ENCODE data around the gene DNAH8.
"Not testable (repeated sequence)": the region's sequence is repeated elsewhere in the genome, so short reads cannot be mapped to it uniquely, and the experiment has no call there.

The DNAH8 gene

GRCh38 chr6:38686270-38687042, 28.7 kb upstream of the DNAH8 start:
- no peaks in the 10 kb centered on the region for H3K9me3 ChIP-seq (ENCODE audit: control insufficient read depth, insufficient read depth, low read length)
- H3K4me3 ChIP-seq (ENCODE audit: low read depth, low read length): no peak overlapping the region
- no peak overlapping the region for H3K9ac ChIP-seq (ENCODE audit: low read depth, low read length)
- H3K4me1 ChIP-seq (ENCODE audit: control insufficient read depth, insufficient read depth, low read length): no peaks in the 10 kb centered on the region
- no peaks in the 10 kb centered on the region for H3K27me3 ChIP-seq (ENCODE audit: control insufficient read depth, insufficient read depth, low read length)
- H3K27ac ChIP-seq (ENCODE audit: low read depth, low read length): no peak overlapping the region
- H3K36me3 ChIP-seq (ENCODE audit: control insufficient read depth, insufficient read depth, low read length): peaks cover 55% of the 10 kb centered on the region

- Histone ChIP-seq H3K4me1 (ENCODE audit: control insufficient read depth, insufficient read depth, low read length) (no peaks in the 10 kb centered on the region), H3K36me3 (ENCODE audit: control insufficient read depth, insufficient read depth, low read length) (peaks cover 50% of the 10 kb centered on the region), H3K27me3 (ENCODE audit: control insufficient read depth, insufficient read depth, low read length) (no peaks in the 10 kb centered on the region), H3K9me3 (ENCODE audit: control insufficient read depth, insufficient read depth, low read length) (no peaks in the 10 kb centered on the region), H3K27ac (ENCODE audit: low read depth, low read length) (no peak overlapping the region), H3K4me3 (ENCODE audit: low read depth, low read length) (no peak overlapping the region), H3K9ac (ENCODE audit: low read depth, low read length) (no peak overlapping the region)
These were observed 28.1 kb upstream of the DNAH8 start for GRCh38 chr6:38687043-38687353.

GRCh38 chr6:38687549-38687948, 27.6 kb upstream of the DNAH8 start:
- Histone ChIP-seq H3K9ac (ENCODE audit: low read depth, low read length) (no peak overlapping the region), H3K36me3 (ENCODE audit: control insufficient read depth, insufficient read depth, low read length) (peaks cover 44% of the 10 kb centered on the region), H3K27ac (ENCODE audit: low read depth, low read length) (no peak overlapping the region), H3K4me1 (ENCODE audit: control insufficient read depth, insufficient read depth, low read length) (no peaks in the 10 kb centered on the region), H3K4me3 (ENCODE audit: low read depth, low read length) (no peak overlapping the region), H3K9me3 (ENCODE audit: control insufficient read depth, insufficient read depth, low read length) (no peaks in the 10 kb centered on the region), H3K27me3 (ENCODE audit: control insufficient read depth, insufficient read depth, low read length) (no peaks in the 10 kb centered on the region)

- Histone ChIP-seq H3K4me1 (ENCODE audit: control insufficient read depth, insufficient read depth, low read length) (no peaks in the 10 kb centered on the region), H3K9me3 (ENCODE audit: control insufficient read depth, insufficient read depth, low read length) (no peaks in the 10 kb centered on the region), H3K27ac (ENCODE audit: low read depth, low read length) (peak overlapping the region; percentile 27), H3K36me3 (ENCODE audit: control insufficient read depth, insufficient read depth, low read length) (peaks cover 36% of the 10 kb centered on the region), H3K9ac (ENCODE audit: low read depth, low read length) (no peak overlapping the region), H3K27me3 (ENCODE audit: control insufficient read depth, insufficient read depth, low read length) (no peaks in the 10 kb centered on the region), H3K4me3 (ENCODE audit: low read depth, low read length) (no peak overlapping the region)
These were observed 26.5 kb upstream of the DNAH8 start for GRCh38 chr6:38688579-38689087.

GRCh38 chr6:38695227-38695900, 19.7 kb upstream of the DNAH8 start:
- Histone ChIP-seq H3K27me3 (ENCODE audit: control insufficient read depth, insufficient read depth, low read length) (no peaks in the 10 kb centered on the region), H3K9ac (ENCODE audit: low read depth, low read length) (no peak overlapping the region), H3K4me3 (ENCODE audit: low read depth, low read length) (no peak overlapping the region), H3K27ac (ENCODE audit: low read depth, low read length) (no peak overlapping the region), H3K9me3 (ENCODE audit: control insufficient read depth, insufficient read depth, low read length) (no peaks in the 10 kb centered on the region), H3K36me3 (ENCODE audit: control insufficient read depth, insufficient read depth, low read length) (peaks cover 12% of the 10 kb centered on the region; the same call in 1 of the 2 replicates), H3K4me1 (ENCODE audit: control insufficient read depth, insufficient read depth, low read length) (no peaks in the 10 kb centered on the region)

- Histone ChIP-seq H3K4me3 (ENCODE audit: low read depth, low read length) (no peak overlapping the region), H3K9ac (ENCODE audit: low read depth, low read length) (no peak overlapping the region), H3K27me3 (ENCODE audit: control insufficient read depth, insufficient read depth, low read length) (no peaks in the 10 kb centered on the region), H3K36me3 (ENCODE audit: control insufficient read depth, insufficient read depth, low read length) (peaks cover 14% of the 10 kb centered on the region; the same call in 1 of the 2 replicates), H3K9me3 (ENCODE audit: control insufficient read depth, insufficient read depth, low read length) (no peaks in the 10 kb centered on the region), H3K27ac (ENCODE audit: low read depth, low read length) (no peak overlapping the region), H3K4me1 (ENCODE audit: control insufficient read depth, insufficient read depth, low read length) (no peaks in the 10 kb centered on the region)
These were observed 19.2 kb upstream of the DNAH8 start for GRCh38 chr6:38695933-38696332.

- Histone ChIP-seq H3K36me3 (ENCODE audit: control insufficient read depth, insufficient read depth, low read length) (peaks cover 14% of the 10 kb centered on the region; the same call in 1 of the 2 replicates), H3K9ac (ENCODE audit: low read depth, low read length) (no peak overlapping the region), H3K4me1 (ENCODE audit: control insufficient read depth, insufficient read depth, low read length) (no peaks in the 10 kb centered on the region), H3K27me3 (ENCODE audit: control insufficient read depth, insufficient read depth, low read length) (no peaks in the 10 kb centered on the region), H3K27ac (ENCODE audit: low read depth, low read length) (no peak overlapping the region), H3K4me3 (ENCODE audit: low read depth, low read length) (no peak overlapping the region), H3K9me3 (ENCODE audit: control insufficient read depth, insufficient read depth, low read length) (no peaks in the 10 kb centered on the region)
These were observed 18.8 kb upstream of the DNAH8 start for GRCh38 chr6:38696345-38696744.

- no peaks in the 10 kb centered on the region for H3K4me1 ChIP-seq (ENCODE audit: control insufficient read depth, insufficient read depth, low read length)
- H3K27me3 ChIP-seq (ENCODE audit: control insufficient read depth, insufficient read depth, low read length): no peaks in the 10 kb centered on the region
- H3K27ac ChIP-seq (ENCODE audit: low read depth, low read length): no peak overlapping the region
- H3K9ac ChIP-seq (ENCODE audit: low read depth, low read length): no peak overlapping the region
- H3K4me3 ChIP-seq (ENCODE audit: low read depth, low read length): no peak overlapping the region
- H3K36me3 ChIP-seq (ENCODE audit: control insufficient read depth, insufficient read depth, low read length): peaks cover 14% of the 10 kb centered on the region; the same call in 1 of the 2 replicates
- no peaks in the 10 kb centered on the region for H3K9me3 ChIP-seq (ENCODE audit: control insufficient read depth, insufficient read depth, low read length)
These were observed 17.3 kb upstream of the DNAH8 start for GRCh38 chr6:38697846-38698245.

- peaks cover 14% of the 10 kb centered on the region; the same call in 1 of the 2 replicates for H3K36me3 ChIP-seq (ENCODE audit: control insufficient read depth, insufficient read depth, low read length)
- H3K4me3 ChIP-seq (ENCODE audit: low read depth, low read length); H3K27me3 ChIP-seq (ENCODE audit: control insufficient read depth, insufficient read depth, low read length); H3K9ac ChIP-seq (ENCODE audit: low read depth, low read length); H3K4me1 ChIP-seq (ENCODE audit: control insufficient read depth, insufficient read depth, low read length); H3K27ac ChIP-seq (ENCODE audit: low read depth, low read length); H3K9me3 ChIP-seq (ENCODE audit: control insufficient read depth, insufficient read depth, low read length): not testable (repeated sequence)
These were observed 15.4 kb upstream of the DNAH8 start for GRCh38 chr6:38699702-38700101.

GRCh38 chr6:38701551-38701950, 13.6 kb upstream of the DNAH8 start:
- Histone ChIP-seq H3K9ac (ENCODE audit: low read depth, low read length) (no peak overlapping the region), H3K27ac (ENCODE audit: low read depth, low read length) (no peak overlapping the region), H3K4me1 (ENCODE audit: control insufficient read depth, insufficient read depth, low read length) (no peaks in the 10 kb centered on the region), H3K4me3 (ENCODE audit: low read depth, low read length) (peak overlapping the region; percentile 38), H3K9me3 (ENCODE audit: control insufficient read depth, insufficient read depth, low read length) (no peaks in the 10 kb centered on the region), H3K36me3 (ENCODE audit: control insufficient read depth, insufficient read depth, low read length) (peaks cover 7% of the 10 kb centered on the region; the same call in 1 of the 2 replicates), H3K27me3 (ENCODE audit: control insufficient read depth, insufficient read depth, low read length) (no peaks in the 10 kb centered on the region)
